Peyer's patch (tissue), 4 donors: ENCODE measurements around the gene STK39.

Experiments
- POLR2A ChIP-seq, 2 donors: fragments of 450-650 bp; IDR thresholded peaks; one replicate each; pipeline ENCODE4 v1.5.1; 2017; ENCODE audit warnings: antibody characterized with exemption in 2 of 2, mild to moderate bottlenecking in 2 of 2, moderate library complexity in 2 of 2
- TF ChIP-seq, protein P1 (sequence below), 6 experiments: fragments of 450-650 bp in 4 of 6; fragments of 200-600 bp in 2 of 6; sonication (generic) in 1 of 6; IDR thresholded peaks; one replicate each; pipeline ENCODE4 v1.5.1; 2017 to 2019; ENCODE audit warnings: antibody characterized with exemption in 6 of 6, mild to moderate bottlenecking in 3 of 6, moderate library complexity in 1 of 6

GRCh38 chr2:168290391-168290790 lies 43.0 kb upstream of the STK39 start:
- TF ChIP-seq POLR2A (IDR thresholded peaks at IDR 0.05), result no peak
- TF ChIP-seq, protein P1, sequence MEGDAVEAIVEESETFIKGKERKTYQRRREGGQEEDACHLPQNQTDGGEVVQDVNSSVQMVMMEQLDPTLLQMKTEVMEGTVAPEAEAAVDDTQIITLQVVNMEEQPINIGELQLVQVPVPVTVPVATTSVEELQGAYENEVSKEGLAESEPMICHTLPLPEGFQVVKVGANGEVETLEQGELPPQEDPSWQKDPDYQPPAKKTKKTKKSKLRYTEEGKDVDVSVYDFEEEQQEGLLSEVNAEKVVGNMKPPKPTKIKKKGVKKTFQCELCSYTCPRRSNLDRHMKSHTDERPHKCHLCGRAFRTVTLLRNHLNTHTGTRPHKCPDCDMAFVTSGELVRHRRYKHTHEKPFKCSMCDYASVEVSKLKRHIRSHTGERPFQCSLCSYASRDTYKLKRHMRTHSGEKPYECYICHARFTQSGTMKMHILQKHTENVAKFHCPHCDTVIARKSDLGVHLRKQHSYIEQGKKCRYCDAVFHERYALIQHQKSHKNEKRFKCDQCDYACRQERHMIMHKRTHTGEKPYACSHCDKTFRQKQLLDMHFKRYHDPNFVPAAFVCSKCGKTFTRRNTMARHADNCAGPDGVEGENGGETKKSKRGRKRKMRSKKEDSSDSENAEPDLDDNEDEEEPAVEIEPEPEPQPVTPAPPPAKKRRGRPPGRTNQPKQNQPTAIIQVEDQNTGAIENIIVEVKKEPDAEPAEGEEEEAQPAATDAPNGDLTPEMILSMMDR (IDR thresholded peaks at IDR 0.05), result no peak
